Ecto neural progenitor cell (in vitro differentiated cells): ENCODE measurements around the gene KATNAL1.
A peak's percentile ranks its signal among the peaks of the same experiment; 100 is the strongest.

Source experiments
- DNase-seq: peaks from one replicate; pipeline ENCODE4 v3.0.0-alpha.2; 2018; ENCODE audit warnings: low spot score

KATNAL1 gene

GRCh38 chr13:30307194-30307970 is at the start of gene KATNAL1:
TSS of gene KATNAL1 (minus strand) at chr13:30307551. CDS start at chr13:30283777, 23,774 bp downstream.
- DNase-seq, result no peak

- DNase-seq, result no peak
Measured at GRCh38 chr13:30355839-30356238, 48.5 kb upstream of the KATNAL1 start.

- peak; percentile 58 for DNase-seq
Measured at GRCh38 chr13:30355384-30355699, 48.0 kb upstream of the KATNAL1 start.

GRCh38 chr13:30354493-30355383 is 47.4 kb upstream of the KATNAL1 start:
- no peak for DNase-seq

DNA sequence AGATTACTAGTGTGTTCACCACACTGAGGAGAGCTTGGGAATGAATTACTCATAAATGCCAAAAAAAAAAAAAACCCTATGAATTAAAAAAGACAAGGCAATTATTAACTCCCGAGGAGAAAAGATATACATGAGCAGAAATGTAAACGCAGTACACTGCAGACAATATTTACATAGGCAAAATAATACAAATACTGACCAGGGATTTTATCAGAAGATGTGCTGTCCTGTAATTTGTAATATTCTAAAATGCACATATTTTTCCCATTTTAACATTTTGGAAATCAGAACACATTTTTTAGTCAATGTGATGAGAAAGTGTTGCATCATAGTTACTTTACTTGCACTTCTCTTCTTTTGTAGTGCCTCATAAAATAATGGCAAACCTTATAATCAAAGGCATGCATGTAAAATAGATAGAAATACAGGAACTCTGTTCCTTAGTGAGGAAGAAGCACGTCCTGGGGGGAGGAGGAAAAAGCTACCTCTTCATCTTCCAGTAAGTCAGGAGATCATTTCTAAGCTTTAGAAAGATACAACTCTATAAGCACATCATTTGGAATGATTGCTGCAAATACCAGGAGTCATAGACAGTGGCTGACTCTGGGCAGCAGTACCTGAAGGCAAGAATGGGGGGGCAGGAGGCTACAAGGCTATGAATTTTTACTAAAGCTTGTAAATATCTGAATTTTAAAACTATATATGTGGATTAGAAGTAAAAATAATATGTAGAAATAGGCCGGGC is 46.3 kb upstream of the KATNAL1 start:
- no peak for DNase-seq

- no peak for DNase-seq
Measured at GRCh38 chr13:30353060-30353459, 45.7 kb upstream of the KATNAL1 start.

- DNase-seq, result no peak
Measured at GRCh38 chr13:30352121-30352520, 44.8 kb upstream of the KATNAL1 start.

DNA sequence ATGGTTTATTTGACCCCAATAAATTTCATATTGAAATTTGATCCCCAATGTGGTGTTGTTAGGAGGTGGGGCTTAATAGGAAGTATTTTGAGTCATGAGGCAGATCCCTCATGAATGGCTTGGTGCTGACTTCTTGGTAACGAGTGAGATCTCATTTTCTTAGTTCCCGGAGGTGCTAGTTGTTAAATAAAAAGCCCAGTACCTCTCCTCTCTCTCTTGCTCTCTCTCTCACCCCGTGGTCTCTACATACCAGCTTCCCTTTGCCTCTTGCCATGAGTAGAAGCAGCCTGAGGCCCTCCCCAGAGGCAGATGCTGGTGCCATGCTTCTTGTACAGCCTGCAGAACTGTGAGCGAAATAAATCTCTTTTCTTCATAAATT is 39.4 kb upstream of the KATNAL1 start:
- no peak for DNase-seq

DNA sequence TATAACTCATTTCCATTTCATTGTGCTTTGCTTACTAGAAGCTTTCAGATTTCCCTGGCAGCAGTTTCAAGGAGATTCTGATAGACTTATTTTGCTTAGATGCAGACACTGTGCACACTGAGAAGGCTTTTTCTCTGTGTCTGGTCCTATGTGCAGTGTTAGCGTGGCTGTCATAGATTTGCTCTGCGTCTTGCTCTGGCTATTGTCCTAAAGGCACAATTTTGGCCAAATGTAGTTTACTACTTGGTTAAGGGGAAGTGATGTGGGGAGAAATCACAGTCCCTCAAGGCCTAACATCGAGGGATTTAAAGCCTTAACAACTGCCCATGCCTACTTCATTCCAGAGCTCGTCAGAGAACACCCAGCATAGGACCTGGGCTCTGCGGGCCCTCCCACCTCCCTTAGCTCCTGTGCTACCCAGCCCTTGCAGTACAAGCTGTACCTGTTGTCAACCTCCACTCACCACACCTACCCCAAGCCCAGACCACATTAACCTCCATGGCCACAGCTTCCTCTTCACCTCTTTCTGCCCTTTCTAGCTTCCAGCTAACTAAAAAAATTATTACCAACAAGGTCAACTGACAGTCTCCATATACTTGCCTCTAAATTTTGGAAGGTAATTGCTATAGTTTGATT is 38.9 kb upstream of the KATNAL1 start:
- DNase-seq, result no peak

GRCh38 chr13:30345426-30346100 is 38.2 kb upstream of the KATNAL1 start:
- no peak for DNase-seq

DNA sequence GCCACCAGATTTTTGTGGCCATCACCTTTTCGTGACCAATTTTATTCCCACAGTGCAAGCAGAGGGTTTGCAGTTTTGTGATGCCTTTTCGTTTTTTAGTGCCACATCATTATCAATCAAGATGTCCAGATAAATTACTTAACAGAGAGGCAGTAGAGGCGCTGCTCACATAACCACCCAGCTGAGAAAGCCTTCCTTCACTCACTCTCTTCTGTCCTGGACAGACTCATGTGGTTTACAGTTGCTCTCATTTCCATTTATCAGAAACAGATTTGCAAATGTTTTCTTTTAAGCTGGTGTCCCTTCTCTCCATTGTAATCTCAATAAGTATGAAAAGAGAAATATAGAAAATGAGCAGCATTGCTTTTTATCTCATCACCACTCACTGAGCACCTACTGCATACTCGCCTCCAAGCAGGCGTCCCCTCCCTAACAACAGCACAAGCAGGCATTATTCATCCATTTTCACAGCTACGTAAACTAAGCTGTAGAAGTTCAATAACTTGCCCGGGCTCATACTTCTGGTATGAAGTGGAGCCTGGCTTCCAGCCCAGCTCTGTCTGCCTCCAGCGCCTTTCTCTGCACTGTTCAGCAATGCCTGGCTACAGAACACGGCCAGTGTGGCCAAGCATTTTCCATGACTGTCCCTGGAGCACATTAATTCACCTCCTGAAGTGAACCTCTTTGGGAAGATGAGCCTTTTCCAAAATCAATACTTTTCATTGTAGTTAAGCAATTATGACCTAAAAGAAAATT is 34.6 kb upstream of the KATNAL1 start:
- no peak for DNase-seq

GRCh38 chr13:30340331-30341250 is 33.2 kb upstream of the KATNAL1 start:
- no peak for DNase-seq

DNA sequence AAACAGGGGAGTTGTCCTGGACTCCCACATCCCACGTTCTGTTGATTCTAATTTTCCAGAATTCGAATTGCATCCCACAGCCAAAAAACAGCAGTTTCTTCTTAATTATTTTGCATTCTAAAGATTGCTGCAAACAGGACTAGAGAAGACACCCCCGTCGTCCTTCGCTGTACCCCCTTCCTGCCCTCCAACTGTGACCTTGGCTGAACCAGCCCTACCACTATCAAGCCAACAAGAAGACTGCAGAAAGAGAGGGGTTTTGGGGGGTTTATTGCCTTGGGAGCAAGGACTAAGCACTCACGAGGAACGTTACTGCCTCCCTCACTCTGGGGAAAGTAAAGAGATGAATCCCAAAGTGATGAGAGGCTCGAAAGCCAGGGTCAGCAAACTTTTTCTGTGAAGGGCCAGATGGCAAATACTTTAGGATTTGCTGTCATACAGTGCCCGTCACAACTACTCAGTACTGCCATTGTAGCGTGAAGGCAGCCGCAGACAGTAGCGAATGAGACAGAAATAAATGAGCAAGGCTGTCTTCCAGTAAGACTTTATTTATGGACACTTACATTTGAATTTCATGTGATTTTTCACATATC is 32.5 kb upstream of the KATNAL1 start:
- DNase-seq, result no peak

DNA sequence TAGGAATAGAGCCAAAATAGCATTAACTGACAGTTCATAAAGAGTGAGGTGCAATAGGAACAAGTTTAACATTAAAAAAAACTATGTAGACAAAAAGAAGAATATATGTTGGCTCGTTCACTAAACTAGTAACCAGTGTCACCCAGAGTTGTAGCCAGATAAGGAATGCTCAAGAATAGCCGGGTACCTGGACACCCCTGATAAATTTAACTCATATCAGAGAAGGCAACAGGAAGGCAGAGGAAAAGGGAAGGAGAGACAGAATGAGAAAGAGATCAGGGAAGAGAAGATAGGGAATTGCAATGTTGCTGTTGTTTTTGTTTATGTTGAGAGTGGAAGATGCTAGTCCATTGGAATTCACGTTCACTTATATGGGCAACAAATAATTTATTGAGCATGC is 31.6 kb upstream of the KATNAL1 start:
- no peak for DNase-seq

DNA sequence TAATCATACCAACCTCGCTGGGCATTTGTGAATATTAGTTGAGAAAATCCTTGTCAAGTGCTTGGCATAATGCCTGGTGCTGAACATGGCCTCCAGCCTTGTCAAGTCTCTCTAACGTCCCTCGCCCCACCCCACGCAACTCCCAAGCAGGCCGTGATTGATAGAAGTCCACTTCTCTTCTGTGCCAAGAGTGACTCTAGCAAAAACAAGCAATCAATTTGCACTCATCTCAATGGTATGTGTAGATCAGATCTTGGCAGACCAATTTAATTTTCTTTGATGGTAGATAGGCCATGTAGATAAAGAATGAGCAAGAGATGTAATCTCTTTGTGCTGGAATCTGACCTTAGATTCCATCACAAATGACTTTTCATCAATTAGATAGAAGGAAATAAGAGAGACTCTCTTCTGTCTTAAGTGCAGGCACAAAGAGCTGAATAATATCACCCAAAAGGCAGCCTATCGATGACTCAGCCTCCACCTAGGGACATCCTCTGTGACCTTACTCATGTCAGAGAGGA is 31.0 kb upstream of the KATNAL1 start:
- DNase-seq, result no peak

GRCh38 chr13:30337061-30337610 is 29.8 kb upstream of the KATNAL1 start:
- no peak for DNase-seq

- no peak for DNase-seq
Measured at GRCh38 chr13:30334663-30335386, 27.5 kb upstream of the KATNAL1 start.

- DNase-seq, result no peak
Measured at GRCh38 chr13:30333616-30334015, 26.3 kb upstream of the KATNAL1 start.
